SW480 (cell line): Measurements from ENCODE around the gene NKAIN2.

ENCODE experiments used
- DNase-seq: peaks from one replicate; pipeline ENCODE4 v3.0.0-alpha.2; 2016; ENCODE audit warnings: low spot score

The NKAIN2 gene

GRCh38 chr6:124769811-124770544 lies 966.3 kb downstream of the NKAIN2 start:
- DNase-seq: no peak

GRCh38 chr6:124770784-124771183 lies 967.1 kb downstream of the NKAIN2 start:
- DNase-seq: no peak

GRCh38 chr6:124772733-124773319 lies 969.2 kb downstream of the NKAIN2 start:
- DNase-seq: no peak

- DNase-seq: no peak
Observed at GRCh38 chr6:124775121-124775520, 971.5 kb downstream of the NKAIN2 start.

GRCh38 chr6:124777863-124778262 lies 974.2 kb downstream of the NKAIN2 start:
- no peak for DNase-seq

GRCh38 chr6:124780623-124781022 lies 977.0 kb downstream of the NKAIN2 start:
- DNase-seq: peak; percentile 52

- no peak for DNase-seq
Observed at GRCh38 chr6:124783344-124783743, 979.7 kb downstream of the NKAIN2 start.

GRCh38 chr6:124791156-124791555 lies 987.5 kb downstream of the NKAIN2 start:
- DNase-seq: no peak

- no peak for DNase-seq
Observed at GRCh38 chr6:124792386-124792785, 988.7 kb downstream of the NKAIN2 start.

GRCh38 chr6:124793398-124793797 lies 989.7 kb downstream of the NKAIN2 start:
- DNase-seq: no peak

- peak; percentile 13 for DNase-seq
Observed at GRCh38 chr6:124795643-124796463, 992.2 kb downstream of the NKAIN2 start.

- DNase-seq: no peak
Observed at GRCh38 chr6:124796464-124796970, 992.9 kb downstream of the NKAIN2 start.

GRCh38 chr6:124797224-124797623 lies 993.6 kb downstream of the NKAIN2 start:
- no peak for DNase-seq

- no peak for DNase-seq
Observed at GRCh38 chr6:124798942-124799496, 995.4 kb downstream of the NKAIN2 start.

- no peak for DNase-seq
Observed at GRCh38 chr6:124799638-124800037, 996.0 kb downstream of the NKAIN2 start.

- no peak for DNase-seq
Observed at GRCh38 chr6:124800222-124800621, 996.6 kb downstream of the NKAIN2 start.

- no peak for DNase-seq
Observed at GRCh38 chr6:124812067-124812466, 1008.4 kb downstream of the NKAIN2 start.

- DNase-seq: no peak
Observed at GRCh38 chr6:124819346-124819745, 1015.7 kb downstream of the NKAIN2 start.

- no peak for DNase-seq
Observed at GRCh38 chr6:124822204-124822613, 1018.5 kb downstream of the NKAIN2 start.

- no peak for DNase-seq
Observed at GRCh38 chr6:124822721-124823120, 1019.1 kb downstream of the NKAIN2 start.

GRCh38 chr6:124823240-124824111 lies 1019.8 kb downstream of the NKAIN2 start:
- no peak for DNase-seq
